ENCODE measurements around the gene SLC1A7.

DNA sequence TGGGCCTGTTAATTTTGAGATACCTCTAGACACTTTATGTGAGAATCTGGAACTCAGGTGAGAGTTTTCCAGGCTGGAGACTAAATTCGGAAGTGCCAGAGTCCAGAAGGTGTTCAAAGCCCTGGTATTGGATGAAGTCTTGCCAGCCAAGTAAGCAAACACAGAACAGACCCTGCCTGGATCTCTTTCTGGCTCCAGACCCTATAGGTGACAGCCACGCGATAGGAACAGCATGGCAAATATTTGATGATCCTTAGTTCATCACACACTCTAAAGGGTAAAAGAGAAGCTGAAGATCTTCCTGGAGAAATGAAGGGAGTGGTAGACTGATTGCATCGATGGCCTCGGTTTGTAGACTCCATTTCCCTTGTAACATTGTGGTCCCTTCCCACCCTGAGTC, 30.7 kb downstream of the SLC1A7 start:
- TF ChIP-seq, protein P1, sequence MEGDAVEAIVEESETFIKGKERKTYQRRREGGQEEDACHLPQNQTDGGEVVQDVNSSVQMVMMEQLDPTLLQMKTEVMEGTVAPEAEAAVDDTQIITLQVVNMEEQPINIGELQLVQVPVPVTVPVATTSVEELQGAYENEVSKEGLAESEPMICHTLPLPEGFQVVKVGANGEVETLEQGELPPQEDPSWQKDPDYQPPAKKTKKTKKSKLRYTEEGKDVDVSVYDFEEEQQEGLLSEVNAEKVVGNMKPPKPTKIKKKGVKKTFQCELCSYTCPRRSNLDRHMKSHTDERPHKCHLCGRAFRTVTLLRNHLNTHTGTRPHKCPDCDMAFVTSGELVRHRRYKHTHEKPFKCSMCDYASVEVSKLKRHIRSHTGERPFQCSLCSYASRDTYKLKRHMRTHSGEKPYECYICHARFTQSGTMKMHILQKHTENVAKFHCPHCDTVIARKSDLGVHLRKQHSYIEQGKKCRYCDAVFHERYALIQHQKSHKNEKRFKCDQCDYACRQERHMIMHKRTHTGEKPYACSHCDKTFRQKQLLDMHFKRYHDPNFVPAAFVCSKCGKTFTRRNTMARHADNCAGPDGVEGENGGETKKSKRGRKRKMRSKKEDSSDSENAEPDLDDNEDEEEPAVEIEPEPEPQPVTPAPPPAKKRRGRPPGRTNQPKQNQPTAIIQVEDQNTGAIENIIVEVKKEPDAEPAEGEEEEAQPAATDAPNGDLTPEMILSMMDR (IDR thresholded peaks at IDR 0.05): no peak
- TF ChIP-seq EZH2phosphoT487 (IDR thresholded peaks at IDR 0.05) (no peak), EZH2 (IDR thresholded peaks at IDR 0.05) (no peak)

All from neural progenitor cell (in vitro differentiated cells).